Stomach (tissue), 4 donors: ENCODE data around the gene PRLHR.

Experiments
- POLR2A ChIP-seq, 4 donors: fragments of 450-650 bp; IDR thresholded peaks; one replicate each; pipeline ENCODE4 v1.6.1; 2016; ENCODE audit warnings: antibody characterized with exemption in 4 of 4, control low read depth in 2 of 4, mild to moderate bottlenecking in 1 of 4, moderate library complexity in 1 of 4
- POLR2AphosphoS5 ChIP-seq, 3 donors: sonication (generic); formaldehyde crosslinking; IDR thresholded peaks; one replicate each; pipeline ENCODE4 v1.6.1; 2016; ENCODE audit warnings: antibody characterized with exemption in 3 of 3
- TF ChIP-seq, protein P1 (sequence below), 7 experiments: fragments of 450-650 bp in 4 of 7; fragments of 200-600 bp in 3 of 7; sonication (generic) in 3 of 7; IDR thresholded peaks; one replicate each; pipeline ENCODE4 v1.5.1; 2016 to 2019; ENCODE audit warnings: antibody characterized with exemption in 7 of 7, control low read depth in 2 of 7, mild to moderate bottlenecking in 1 of 7

DNA sequence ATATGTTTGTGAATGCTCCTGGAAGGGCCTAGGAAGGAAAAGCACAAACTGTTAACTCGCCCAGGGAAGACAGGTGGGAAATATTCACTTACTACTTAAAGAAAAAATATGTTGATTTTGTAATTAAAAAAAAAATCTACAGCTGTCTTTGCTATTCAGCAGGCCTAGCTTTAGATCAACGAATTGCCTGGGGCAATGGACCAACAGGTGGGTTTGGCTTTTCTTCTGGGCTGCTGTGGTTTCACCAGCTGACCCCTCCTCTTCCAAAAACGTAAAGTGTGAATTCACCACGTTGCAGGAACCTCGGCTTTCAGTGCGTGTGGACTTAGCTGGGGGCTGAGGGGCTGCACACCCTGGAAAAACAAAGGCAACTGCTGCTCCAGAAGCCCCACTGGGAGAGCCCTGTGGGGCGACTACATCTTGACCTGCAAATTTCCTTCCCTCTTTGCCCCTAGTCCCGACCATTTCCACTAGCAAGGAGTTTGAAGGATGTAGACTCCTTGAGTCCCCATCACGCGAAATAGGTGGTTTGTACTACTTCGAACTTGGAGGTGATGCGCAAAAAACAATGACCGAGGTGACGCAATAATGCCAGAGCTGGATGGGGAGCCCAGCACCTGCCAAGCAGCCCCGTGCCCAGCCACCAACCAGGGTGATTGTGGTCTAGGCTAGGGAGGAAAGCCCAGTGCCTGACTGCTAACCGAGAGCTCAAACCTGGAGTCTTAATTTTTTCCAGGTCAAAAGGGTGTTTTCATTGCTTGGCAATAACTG, 7.4 kb downstream of the PRLHR start:
- TF ChIP-seq, protein P1, sequence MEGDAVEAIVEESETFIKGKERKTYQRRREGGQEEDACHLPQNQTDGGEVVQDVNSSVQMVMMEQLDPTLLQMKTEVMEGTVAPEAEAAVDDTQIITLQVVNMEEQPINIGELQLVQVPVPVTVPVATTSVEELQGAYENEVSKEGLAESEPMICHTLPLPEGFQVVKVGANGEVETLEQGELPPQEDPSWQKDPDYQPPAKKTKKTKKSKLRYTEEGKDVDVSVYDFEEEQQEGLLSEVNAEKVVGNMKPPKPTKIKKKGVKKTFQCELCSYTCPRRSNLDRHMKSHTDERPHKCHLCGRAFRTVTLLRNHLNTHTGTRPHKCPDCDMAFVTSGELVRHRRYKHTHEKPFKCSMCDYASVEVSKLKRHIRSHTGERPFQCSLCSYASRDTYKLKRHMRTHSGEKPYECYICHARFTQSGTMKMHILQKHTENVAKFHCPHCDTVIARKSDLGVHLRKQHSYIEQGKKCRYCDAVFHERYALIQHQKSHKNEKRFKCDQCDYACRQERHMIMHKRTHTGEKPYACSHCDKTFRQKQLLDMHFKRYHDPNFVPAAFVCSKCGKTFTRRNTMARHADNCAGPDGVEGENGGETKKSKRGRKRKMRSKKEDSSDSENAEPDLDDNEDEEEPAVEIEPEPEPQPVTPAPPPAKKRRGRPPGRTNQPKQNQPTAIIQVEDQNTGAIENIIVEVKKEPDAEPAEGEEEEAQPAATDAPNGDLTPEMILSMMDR (IDR thresholded peaks at IDR 0.05) = no peak
- TF ChIP-seq POLR2A (IDR thresholded peaks at IDR 0.05) (no peak), POLR2AphosphoS5 (IDR thresholded peaks at IDR 0.05) (no peak)
